Stomach (tissue), 4 donors: ENCODE results near the gene SERPINA10.

Experiments used
- CTCF ChIP-seq, 7 experiments: fragments of 450-650 bp in 4 of 7; fragments of 200-600 bp in 3 of 7; sonication (generic) in 3 of 7; IDR thresholded peaks; one replicate each; pipeline ENCODE4 v1.5.1; 2016 to 2019; ENCODE audit warnings: antibody characterized with exemption in 7 of 7, control low read depth in 2 of 7, mild to moderate bottlenecking in 1 of 7
- EP300 ChIP-seq: sonication (generic); formaldehyde crosslinking; IDR thresholded peaks from one replicate; pipeline ENCODE4 v1.6.1; 2017; ENCODE audit warnings: antibody characterized with exemption
- POLR2A ChIP-seq, 4 donors: fragments of 450-650 bp; IDR thresholded peaks; one replicate each; pipeline ENCODE4 v1.6.1; 2016; ENCODE audit warnings: antibody characterized with exemption in 4 of 4, control low read depth in 2 of 4, mild to moderate bottlenecking in 1 of 4, moderate library complexity in 1 of 4

GRCh38 chr14:94291159-94291905, 1.7 kb downstream of the SERPINA10 start:
- no peak for TF ChIP-seq CTCF (IDR thresholded peaks at IDR 0.05)
- no peak for TF ChIP-seq EP300
- TF ChIP-seq POLR2A (IDR thresholded peaks at IDR 0.05): no peak
